ENCODE data around the gene PKIG. TPM values are rescaled to one million over a fixed set of nuclear protein-coding genes. Genes with fewer than 3 reads are reported as not detected.

PKIG gene
- polyA plus RNA-seq, 1 donor (not counting 4 experiments of a cell fraction or from before 2014, with no cell fraction given) = 6.6 TPM

DNA sequence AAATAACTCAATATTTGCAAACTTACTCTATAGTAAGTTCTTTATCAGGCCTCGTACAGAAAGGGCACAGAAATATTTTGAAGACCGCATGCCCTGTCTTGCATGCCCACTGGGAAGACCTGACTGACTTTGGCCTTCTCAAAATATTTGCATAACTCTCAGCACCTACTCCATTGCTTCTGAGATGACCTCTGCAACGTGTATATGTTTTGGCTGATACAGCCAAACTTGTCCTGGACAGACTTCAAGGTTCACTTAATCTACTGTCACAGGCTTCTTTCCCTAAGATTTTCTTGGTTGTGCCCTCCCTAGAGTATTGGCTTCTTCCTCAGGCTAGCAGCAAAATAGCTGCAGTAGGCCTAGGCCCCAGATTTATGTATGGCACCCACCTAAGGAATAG lies 39.0 kb upstream of the PKIG start:
- dilution Hi-C loops (cut with MboI; ENCODE audit: extremely low pct_ligation_motif_present, low sequenced_read_pairs) = no loop called here
- H3K4me2 ChIP-seq (ENCODE audit: control insufficient read depth, extremely low read depth, insufficient read depth, low read depth, low read length) = no peak overlapping the region
- no peak overlapping the region for H3K4me3 ChIP-seq (ENCODE audit: control insufficient read depth in 2 of 3, extremely low read depth in 1 of 3, insufficient read depth in 2 of 3, low read depth in 1 of 3, low read length in 3 of 3)
- no peaks in the 10 kb centered on the region for H4K20me1 ChIP-seq (ENCODE audit: control insufficient read depth, extremely low read depth, insufficient read depth, low read length)
- DNase-seq (ENCODE audit: low read depth, low spot score) = no peak
- no peaks in the 10 kb centered on the region for H3K79me2 ChIP-seq (ENCODE audit: control insufficient read depth, insufficient read depth, low read length)
- no peak overlapping the region for H3K9ac ChIP-seq (ENCODE audit: control insufficient read depth, extremely low read depth, insufficient read depth, low read length)
- no peak for TF ChIP-seq EZH2 (IDR thresholded peaks at IDR 0.05; ENCODE audit: low read length)
- TF ChIP-seq, protein P1, sequence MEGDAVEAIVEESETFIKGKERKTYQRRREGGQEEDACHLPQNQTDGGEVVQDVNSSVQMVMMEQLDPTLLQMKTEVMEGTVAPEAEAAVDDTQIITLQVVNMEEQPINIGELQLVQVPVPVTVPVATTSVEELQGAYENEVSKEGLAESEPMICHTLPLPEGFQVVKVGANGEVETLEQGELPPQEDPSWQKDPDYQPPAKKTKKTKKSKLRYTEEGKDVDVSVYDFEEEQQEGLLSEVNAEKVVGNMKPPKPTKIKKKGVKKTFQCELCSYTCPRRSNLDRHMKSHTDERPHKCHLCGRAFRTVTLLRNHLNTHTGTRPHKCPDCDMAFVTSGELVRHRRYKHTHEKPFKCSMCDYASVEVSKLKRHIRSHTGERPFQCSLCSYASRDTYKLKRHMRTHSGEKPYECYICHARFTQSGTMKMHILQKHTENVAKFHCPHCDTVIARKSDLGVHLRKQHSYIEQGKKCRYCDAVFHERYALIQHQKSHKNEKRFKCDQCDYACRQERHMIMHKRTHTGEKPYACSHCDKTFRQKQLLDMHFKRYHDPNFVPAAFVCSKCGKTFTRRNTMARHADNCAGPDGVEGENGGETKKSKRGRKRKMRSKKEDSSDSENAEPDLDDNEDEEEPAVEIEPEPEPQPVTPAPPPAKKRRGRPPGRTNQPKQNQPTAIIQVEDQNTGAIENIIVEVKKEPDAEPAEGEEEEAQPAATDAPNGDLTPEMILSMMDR (optimal IDR thresholded peaks at IDR 0.05 in 1 of 3, IDR thresholded peaks at IDR 0.05 in 1 of 3, conservative IDR thresholded peaks at IDR 0.05 in 1 of 3; ENCODE audit: extremely low read depth in 1 of 3, insufficient read depth in 2 of 3, low read length in 3 of 3) = no peak
- no peaks in the 10 kb centered on the region for H3K36me3 ChIP-seq (ENCODE audit: control insufficient read depth in 2 of 2, extremely low read depth in 1 of 2, insufficient read depth in 2 of 2, low read length in 2 of 2)
- H3K9me3 ChIP-seq (ENCODE audit: control insufficient read depth, low read depth, low read length) = no peaks in the 10 kb centered on the region
- no peaks in the 10 kb centered on the region for H3K9me1 ChIP-seq (ENCODE audit: control insufficient read depth, extremely low read depth, insufficient read depth, low read length)
- no peaks in the 10 kb centered on the region for H3K27me3 ChIP-seq (ENCODE audit: control insufficient read depth, extremely low read depth, insufficient read depth, low read length)
- no peak overlapping the region for H2AFZ ChIP-seq (ENCODE audit: control insufficient read depth, low read length)
- no peak overlapping the region for H3K27ac ChIP-seq (ENCODE audit: control insufficient read depth, insufficient read depth, low read length)
- no peaks in the 10 kb centered on the region for H3K4me1 ChIP-seq (ENCODE audit: control insufficient read depth, extremely low read depth, insufficient read depth, low read length)
- FAIRE-seq = no peak

DNA sequence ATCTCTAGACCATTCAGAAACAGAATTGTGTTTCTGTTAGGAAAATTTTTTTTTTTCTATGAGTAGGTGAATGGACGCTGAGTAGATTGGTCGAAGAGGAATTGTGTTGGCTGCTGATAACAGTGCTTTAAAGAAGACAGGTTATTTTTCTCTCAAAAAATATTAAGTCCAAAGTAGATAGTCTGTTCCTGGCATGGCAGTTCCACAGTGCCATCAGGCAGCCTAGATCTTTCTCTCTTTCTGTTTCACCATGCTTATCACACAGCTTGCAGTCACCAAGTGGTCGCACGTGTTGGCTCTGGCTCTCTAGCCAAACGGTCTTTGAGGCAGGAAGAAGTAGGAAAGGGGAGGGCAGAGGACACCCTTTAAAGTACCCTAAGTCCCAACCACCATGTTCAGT lies 38.1 kb upstream of the PKIG start:
- Histone ChIP-seq H3K9me3 (ENCODE audit: control insufficient read depth, low read depth, low read length) (no peaks in the 10 kb centered on the region), H3K27me3 (ENCODE audit: control insufficient read depth, extremely low read depth, insufficient read depth, low read length) (no peaks in the 10 kb centered on the region), H3K27ac (ENCODE audit: control insufficient read depth, insufficient read depth, low read length) (no peak overlapping the region), H3K4me1 (ENCODE audit: control insufficient read depth, extremely low read depth, insufficient read depth, low read length) (no peaks in the 10 kb centered on the region), H3K36me3 (ENCODE audit: control insufficient read depth in 2 of 2, extremely low read depth in 1 of 2, insufficient read depth in 2 of 2, low read length in 2 of 2) (no peaks in the 10 kb centered on the region), H2AFZ (ENCODE audit: control insufficient read depth, low read length) (no peak overlapping the region), H3K79me2 (ENCODE audit: control insufficient read depth, insufficient read depth, low read length) (no peaks in the 10 kb centered on the region), H3K9ac (ENCODE audit: control insufficient read depth, extremely low read depth, insufficient read depth, low read length) (no peak overlapping the region), H4K20me1 (ENCODE audit: control insufficient read depth, extremely low read depth, insufficient read depth, low read length) (no peaks in the 10 kb centered on the region), H3K9me1 (ENCODE audit: control insufficient read depth, extremely low read depth, insufficient read depth, low read length) (no peaks in the 10 kb centered on the region), H3K4me3 (ENCODE audit: control insufficient read depth in 2 of 3, extremely low read depth in 1 of 3, insufficient read depth in 2 of 3, low read depth in 1 of 3, low read length in 3 of 3) (no peak overlapping the region), H3K4me2 (ENCODE audit: control insufficient read depth, extremely low read depth, insufficient read depth, low read depth, low read length) (no peak overlapping the region)
- DNase-seq (ENCODE audit: low read depth, low spot score) (no peak), FAIRE-seq (no peak)
- no peak for TF ChIP-seq EZH2 (IDR thresholded peaks at IDR 0.05; ENCODE audit: low read length)
- TF ChIP-seq, protein P1 (optimal IDR thresholded peaks at IDR 0.05 in 1 of 3, IDR thresholded peaks at IDR 0.05 in 1 of 3, conservative IDR thresholded peaks at IDR 0.05 in 1 of 3; ENCODE audit: extremely low read depth in 1 of 3, insufficient read depth in 2 of 3, low read length in 3 of 3) = no peak
- dilution Hi-C loops (cut with MboI; ENCODE audit: extremely low pct_ligation_motif_present, low sequenced_read_pairs) = no loop called here
